GM21619 (cell line): ENCODE results near the gene DFFA.
A peak's percentile ranks its signal among the peaks of the same experiment; 100 is the strongest.
"Not testable (repeated sequence)": the region's sequence is repeated elsewhere in the genome, so short reads cannot be mapped to it uniquely, and the experiment has no call there.

ENCODE experiments used
- ATAC-seq: cut with Tn5 transposase; IDR thresholded peaks from one replicate; pipeline ENCODE4 v1.9.1; 2021; ENCODE audit not compliant: unreplicated experiment

The DFFA gene

DNA sequence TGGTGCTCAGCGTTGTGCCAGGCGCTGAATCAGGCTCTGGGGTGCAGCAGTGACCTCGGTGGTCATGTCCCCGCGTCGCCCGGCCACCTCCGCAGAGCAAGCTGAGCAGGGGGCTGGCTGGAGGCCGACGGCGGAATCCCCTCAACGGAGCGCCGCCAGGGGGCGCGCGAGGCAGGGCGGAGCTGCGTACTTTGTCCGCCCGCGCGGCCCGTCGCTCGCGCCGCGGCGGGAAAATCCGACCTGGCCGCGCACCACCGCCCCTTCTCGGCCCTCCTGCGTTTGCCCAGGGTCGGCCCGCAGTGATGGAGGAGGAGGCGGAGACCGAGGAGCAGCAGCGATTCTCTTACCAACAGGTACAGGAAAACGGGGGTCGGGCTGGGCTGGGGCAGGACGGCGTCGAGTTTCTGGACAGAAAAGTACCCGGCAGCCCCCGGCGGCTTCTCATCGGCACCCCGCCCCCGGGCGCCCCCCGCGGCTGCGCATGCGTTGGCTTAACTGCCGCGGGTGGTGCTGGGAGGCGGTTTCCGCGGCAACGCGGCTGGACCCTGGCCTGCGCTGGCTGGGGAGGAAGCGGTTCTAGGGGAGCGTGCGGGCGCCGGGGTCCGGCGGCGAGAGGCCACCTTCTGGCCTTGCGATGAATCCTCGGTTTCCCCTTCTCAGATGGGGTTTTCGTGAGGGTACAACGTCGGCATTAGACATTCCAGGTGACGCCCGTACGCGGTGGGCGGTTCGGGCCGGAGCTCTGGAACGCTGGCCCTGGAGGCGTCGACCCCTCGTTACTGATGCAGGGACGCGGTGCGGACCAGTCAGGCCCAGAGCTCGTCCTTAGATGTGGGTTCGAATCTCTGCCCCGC, 41.9 kb downstream of the DFFA start, which contains the start of gene CENPS:
Gene CENPS, plus strand, starts transcription at position 218 of the 854 bp plus-strand sequence. Its CDS starts 85 bp downstream, at position 303.
- ATAC-seq = peak; percentile 74

GRCh38 chr1:10429868-10430215, 42.5 kb downstream of the DFFA start:
- ATAC-seq = peak; percentile 3

GRCh38 chr1:10428984-10429383, 43.3 kb downstream of the DFFA start:
- ATAC-seq = no peak

GRCh38 chr1:10426535-10426848, 45.8 kb downstream of the DFFA start:
- ATAC-seq = not testable (repeated sequence)

- ATAC-seq = not testable (repeated sequence)
Observed at GRCh38 chr1:10425826-10426534, 46.3 kb downstream of the DFFA start.

GRCh38 chr1:10424651-10425050, 47.7 kb downstream of the DFFA start:
- no peak for ATAC-seq

DNA sequence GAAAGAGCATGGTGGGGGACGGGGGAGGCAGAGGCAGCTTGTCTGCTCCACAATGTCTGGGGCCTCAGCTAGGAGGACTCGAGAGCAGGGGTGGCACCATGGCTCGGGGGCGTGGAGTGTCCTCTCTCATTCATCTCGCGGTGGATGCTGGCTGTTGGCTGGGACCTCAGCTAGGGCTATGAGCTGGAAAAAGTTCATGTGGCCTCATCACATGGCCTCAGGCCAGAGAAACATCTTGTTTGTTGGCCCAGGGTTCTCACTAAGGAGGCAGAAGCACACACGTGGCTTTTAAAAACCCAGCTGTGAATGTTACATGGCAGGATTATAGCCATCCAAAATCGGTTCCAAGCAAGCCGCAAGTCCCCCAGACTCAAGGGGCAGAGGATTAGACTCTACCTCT, 48.3 kb downstream of the DFFA start:
- ATAC-seq = no peak

DNA sequence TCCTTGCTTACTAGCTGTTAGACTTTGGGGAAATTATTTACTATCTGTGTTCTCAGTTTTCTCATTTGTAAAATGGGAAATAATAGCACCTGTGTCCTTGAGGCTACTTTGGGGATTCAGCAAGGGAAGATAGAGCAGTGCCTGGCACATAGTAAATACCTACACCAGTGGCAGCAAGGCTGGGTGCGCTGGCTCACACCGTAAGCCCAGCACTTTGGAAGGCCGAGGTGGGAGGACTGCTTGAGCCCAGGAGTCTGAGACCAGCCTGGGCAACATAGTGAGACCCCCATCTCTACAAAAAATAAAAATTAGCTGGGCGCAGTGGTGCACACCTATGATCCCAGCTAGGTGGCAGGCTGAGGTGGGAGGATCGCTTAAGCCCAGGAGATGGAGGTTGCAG, 50.7 kb downstream of the DFFA start:
- no peak for ATAC-seq

GRCh38 chr1:10419351-10419750, 53.0 kb downstream of the DFFA start:
- no peak for ATAC-seq

- ATAC-seq = not testable (repeated sequence)
Observed at GRCh38 chr1:10418741-10419140, 53.6 kb downstream of the DFFA start.

GRCh38 chr1:10415967-10416366, 56.4 kb downstream of the DFFA start:
- not testable (repeated sequence) for ATAC-seq

GRCh38 chr1:10415211-10415930, 57.0 kb downstream of the DFFA start:
- ATAC-seq = no peak

DNA sequence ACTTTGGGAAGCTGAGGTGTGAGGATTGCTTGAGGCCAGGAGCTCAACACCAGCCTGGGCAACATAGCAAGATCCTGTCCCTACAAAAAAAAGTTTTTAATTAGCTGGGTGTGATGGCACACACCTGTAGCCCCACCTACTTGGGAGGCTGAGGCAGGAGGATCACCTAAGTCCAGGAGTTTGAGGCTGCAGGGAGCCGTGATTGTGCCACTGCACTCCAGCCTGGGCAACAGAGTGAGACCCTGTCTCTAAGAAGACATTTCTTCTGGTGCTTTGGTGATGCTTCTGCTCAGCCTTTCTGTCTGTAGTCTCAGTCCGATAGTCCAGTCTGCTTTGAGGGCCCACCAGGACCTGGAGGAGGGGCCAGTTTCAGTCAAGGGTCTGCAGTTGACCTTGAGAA, 65.1 kb downstream of the DFFA start:
- no peak for ATAC-seq
